ENCODE measurements around the gene GFRA1. TPM values are rescaled to one million over a fixed set of nuclear protein-coding genes. Genes with fewer than 3 reads are reported as not detected.

The GFRA1 gene
- total RNA-seq, 2 experiments from 2014 or later = not detected

- TF ChIP-seq CTCF (IDR thresholded peaks at IDR 0.05) = no peak
- intact Hi-C loops (cut with micrococcal nuclease) = no loop called here
- H3K4me3 Mint-ChIP-seq = no peak overlapping the region
- POLR2A ChIA-PET = no interaction called here
- H3K4me1 Mint-ChIP-seq (ENCODE audit: low read depth) = no peaks in the 10 kb centered on the region
- CTCF ChIA-PET = no interaction called here
- no peaks in the 10 kb centered on the region for H3K36me3 Mint-ChIP-seq (ENCODE audit: low read depth)
- no peak for DNase-seq
- no peaks in the 10 kb centered on the region for H3K27me3 Mint-ChIP-seq
- H3K9me3 Mint-ChIP-seq = peaks cover 1% of the 10 kb centered on the region
- no peak overlapping the region for H3K27ac Mint-ChIP-seq
- no peak for ATAC-seq
Measured at GRCh38 chr10:116045366-116046356, 227.3 kb downstream of the GFRA1 start.

GRCh38 chr10:116044801-116045248 lies 228.2 kb downstream of the GFRA1 start:
- H3K27me3 Mint-ChIP-seq = no peaks in the 10 kb centered on the region
- H3K9me3 Mint-ChIP-seq = peaks cover 1% of the 10 kb centered on the region
- intact Hi-C loops (cut with micrococcal nuclease) = no loop called here
- POLR2A ChIA-PET = no interaction called here
- H3K4me3 Mint-ChIP-seq = no peak overlapping the region
- no peaks in the 10 kb centered on the region for H3K36me3 Mint-ChIP-seq (ENCODE audit: low read depth)
- CTCF ChIA-PET = no interaction called here
- H3K27ac Mint-ChIP-seq = no peak overlapping the region
- H3K4me1 Mint-ChIP-seq (ENCODE audit: low read depth) = no peaks in the 10 kb centered on the region
- no peak for TF ChIP-seq CTCF (IDR thresholded peaks at IDR 0.05)
- no peak for DNase-seq
- ATAC-seq = no peak

- Mint-ChIP-seq H3K36me3 (ENCODE audit: low read depth) (no peaks in the 10 kb centered on the region), H3K27ac (no peak overlapping the region), H3K27me3 (no peaks in the 10 kb centered on the region), H3K4me1 (ENCODE audit: low read depth) (no peaks in the 10 kb centered on the region), H3K9me3 (no peaks in the 10 kb centered on the region), H3K4me3 (no peak overlapping the region)
- intact Hi-C loops (cut with micrococcal nuclease) = no loop called here
- no peak for TF ChIP-seq CTCF (IDR thresholded peaks at IDR 0.05)
- POLR2A ChIA-PET = no interaction called here
- ATAC-seq (no peak), DNase-seq (no peak)
- CTCF ChIA-PET = no interaction called here
Measured at GRCh38 chr10:116043861-116044260, 229.1 kb downstream of the GFRA1 start.

- Mint-ChIP-seq H3K4me1 (ENCODE audit: low read depth) (no peaks in the 10 kb centered on the region), H3K9me3 (no peaks in the 10 kb centered on the region), H3K27ac (no peak overlapping the region), H3K4me3 (no peak overlapping the region), H3K36me3 (ENCODE audit: low read depth) (no peaks in the 10 kb centered on the region), H3K27me3 (no peaks in the 10 kb centered on the region)
- ATAC-seq (no peak), DNase-seq (no peak)
- POLR2A ChIA-PET = no interaction called here
- no peak for TF ChIP-seq CTCF (IDR thresholded peaks at IDR 0.05)
- intact Hi-C loops (cut with micrococcal nuclease) = no loop called here
- CTCF ChIA-PET = no interaction called here
Measured at GRCh38 chr10:116043304-116043703, 229.7 kb downstream of the GFRA1 start.

GRCh38 chr10:116041948-116042347 lies 231.1 kb downstream of the GFRA1 start:
- DNase-seq (no peak), ATAC-seq (no peak)
- intact Hi-C loops (cut with micrococcal nuclease) = no loop called here
- Mint-ChIP-seq H3K27me3 (no peaks in the 10 kb centered on the region), H3K36me3 (ENCODE audit: low read depth) (no peaks in the 10 kb centered on the region), H3K4me1 (ENCODE audit: low read depth) (no peaks in the 10 kb centered on the region), H3K27ac (no peak overlapping the region), H3K4me3 (no peak overlapping the region), H3K9me3 (no peaks in the 10 kb centered on the region)
- ChIA-PET CTCF (no interaction called here), POLR2A (no interaction called here)
- no peak for TF ChIP-seq CTCF (IDR thresholded peaks at IDR 0.05)
